NB4 (cell line): ENCODE measurements around the gene SIRPB2.

ENCODE experiments used
- MYC ChIP-seq: IDR thresholded peaks from 2 replicates; pipeline ENCODE4 v1.6.1; 2011; ENCODE audit warnings: low read depth, low read length
- POLR2A ChIP-seq: IDR thresholded peaks from 2 replicates; pipeline ENCODE4 v1.6.1; 2011; ENCODE audit warnings: mild to moderate bottlenecking; ENCODE audit not compliant: insufficient read length; ENCODE audit errors: extremely low read depth
- TF ChIP-seq, protein P1 (sequence below): IDR thresholded peaks from one replicate; pipeline ENCODE4 v1.5.1; 2012; ENCODE audit warnings: low read depth, low read length

GRCh38 chr20:1507276-1507675, 16.1 kb upstream of the SIRPB2 start:
- TF ChIP-seq, protein P1, sequence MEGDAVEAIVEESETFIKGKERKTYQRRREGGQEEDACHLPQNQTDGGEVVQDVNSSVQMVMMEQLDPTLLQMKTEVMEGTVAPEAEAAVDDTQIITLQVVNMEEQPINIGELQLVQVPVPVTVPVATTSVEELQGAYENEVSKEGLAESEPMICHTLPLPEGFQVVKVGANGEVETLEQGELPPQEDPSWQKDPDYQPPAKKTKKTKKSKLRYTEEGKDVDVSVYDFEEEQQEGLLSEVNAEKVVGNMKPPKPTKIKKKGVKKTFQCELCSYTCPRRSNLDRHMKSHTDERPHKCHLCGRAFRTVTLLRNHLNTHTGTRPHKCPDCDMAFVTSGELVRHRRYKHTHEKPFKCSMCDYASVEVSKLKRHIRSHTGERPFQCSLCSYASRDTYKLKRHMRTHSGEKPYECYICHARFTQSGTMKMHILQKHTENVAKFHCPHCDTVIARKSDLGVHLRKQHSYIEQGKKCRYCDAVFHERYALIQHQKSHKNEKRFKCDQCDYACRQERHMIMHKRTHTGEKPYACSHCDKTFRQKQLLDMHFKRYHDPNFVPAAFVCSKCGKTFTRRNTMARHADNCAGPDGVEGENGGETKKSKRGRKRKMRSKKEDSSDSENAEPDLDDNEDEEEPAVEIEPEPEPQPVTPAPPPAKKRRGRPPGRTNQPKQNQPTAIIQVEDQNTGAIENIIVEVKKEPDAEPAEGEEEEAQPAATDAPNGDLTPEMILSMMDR = no peak
- TF ChIP-seq POLR2A (no peak), MYC (no peak)
